ENCODE measurements around the gene PSD2.

The PSD2 gene

DNA sequence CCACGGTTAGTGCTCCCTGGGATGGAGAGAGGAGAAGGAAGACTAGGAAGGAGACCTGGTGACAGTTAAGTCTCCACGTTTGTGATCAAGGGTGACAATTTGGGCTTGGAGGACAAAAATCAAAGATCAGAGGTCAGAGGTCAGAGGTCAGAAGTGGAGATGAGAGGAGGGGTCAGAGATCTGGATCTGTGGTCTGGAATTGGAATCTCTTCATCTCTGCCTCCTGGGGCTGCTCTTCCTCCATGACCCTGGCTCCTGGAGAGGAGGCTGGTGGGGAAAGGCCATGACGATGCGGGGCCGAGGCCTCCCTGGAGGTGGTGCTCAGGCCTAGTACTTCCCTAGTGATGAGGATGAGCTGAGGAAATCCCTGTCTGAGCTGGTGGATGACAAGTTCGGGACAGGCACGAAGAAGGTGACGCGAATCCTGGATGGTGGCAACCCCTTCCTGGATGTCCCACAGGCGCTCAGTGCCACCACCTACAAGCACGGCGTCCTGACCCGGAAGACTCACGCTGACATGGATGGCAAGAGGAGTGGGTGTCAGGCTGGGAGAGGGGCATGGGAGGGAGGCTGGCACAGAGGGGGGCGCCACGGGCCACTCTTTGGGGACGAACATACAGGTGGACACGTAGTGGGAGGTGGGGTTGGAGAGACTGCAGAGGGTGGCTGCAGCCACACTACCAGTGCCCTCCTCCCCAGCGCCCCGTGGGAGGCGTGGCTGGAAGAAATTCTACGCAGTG, 41.0 kb downstream of the PSD2 start:
- no peak for DNase-seq (ENCODE audit: low read depth in 2 of 2)

DNA sequence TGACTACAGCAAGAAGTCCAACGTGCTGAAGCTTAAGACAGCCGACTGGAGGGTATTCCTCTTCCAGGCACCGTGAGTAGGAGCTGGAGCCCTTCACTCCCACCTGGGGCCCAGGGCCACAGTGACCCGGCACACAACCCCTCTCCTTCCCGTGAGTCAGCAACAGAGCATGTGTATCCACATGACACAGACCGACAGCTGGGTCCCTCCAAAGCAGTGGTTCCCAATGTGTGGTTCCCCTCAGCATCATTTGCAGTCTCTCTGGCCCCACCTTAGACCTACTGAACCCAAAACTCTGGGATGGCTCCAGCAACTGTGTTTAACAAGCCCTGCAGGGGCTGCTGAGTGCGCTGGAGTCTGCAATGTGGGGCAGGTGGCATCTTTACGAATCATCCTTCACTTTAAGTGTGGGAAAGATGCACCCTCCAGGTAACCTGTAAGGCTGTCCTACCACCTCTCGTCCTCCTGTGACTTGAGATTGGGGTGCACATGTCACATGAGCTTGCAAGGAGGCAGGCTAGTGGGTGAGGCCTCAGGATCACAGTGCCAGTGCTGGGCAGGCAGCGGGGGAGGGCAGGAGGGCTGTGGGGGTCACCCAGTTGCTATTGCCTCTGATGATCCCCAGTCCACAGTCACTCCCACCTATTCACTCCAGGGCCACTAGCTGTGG, 42.2 kb downstream of the PSD2 start:
- no peak for DNase-seq (ENCODE audit: low read depth in 2 of 2)

- no peak for DNase-seq (ENCODE audit: low read depth in 2 of 2)
Measured at GRCh38 chr5:139838381-139839197, 43.0 kb downstream of the PSD2 start.

DNA sequence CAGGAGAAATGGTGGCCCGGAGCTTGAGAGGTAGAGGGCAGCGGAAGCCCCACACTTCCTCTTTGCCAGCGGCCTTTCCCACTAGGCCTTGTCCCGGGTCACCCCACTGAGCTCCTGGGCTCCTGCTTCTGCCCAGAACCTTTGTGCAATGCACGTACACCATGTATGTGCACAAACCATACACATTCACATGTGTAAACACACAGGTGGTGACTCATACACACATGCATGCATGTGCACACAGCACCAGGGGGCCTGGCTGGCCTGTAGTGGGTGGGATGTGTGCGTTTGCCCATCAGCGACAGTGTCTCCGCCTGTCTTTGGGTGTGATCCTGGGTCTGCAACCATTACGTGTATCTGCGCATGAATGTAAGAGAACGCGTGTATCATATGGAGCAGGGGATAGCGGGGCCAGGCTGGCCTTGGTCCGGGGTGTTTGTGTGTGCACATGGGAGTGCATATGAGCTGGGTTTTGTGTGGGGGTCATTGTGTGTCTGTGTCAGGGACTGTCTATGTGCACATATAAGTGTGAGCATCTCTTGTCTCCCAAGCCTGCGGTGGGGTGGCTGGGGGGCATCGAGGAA, 43.7 kb downstream of the PSD2 start:
- DNase-seq (ENCODE audit: low read depth in 2 of 2) = no peak

DNA sequence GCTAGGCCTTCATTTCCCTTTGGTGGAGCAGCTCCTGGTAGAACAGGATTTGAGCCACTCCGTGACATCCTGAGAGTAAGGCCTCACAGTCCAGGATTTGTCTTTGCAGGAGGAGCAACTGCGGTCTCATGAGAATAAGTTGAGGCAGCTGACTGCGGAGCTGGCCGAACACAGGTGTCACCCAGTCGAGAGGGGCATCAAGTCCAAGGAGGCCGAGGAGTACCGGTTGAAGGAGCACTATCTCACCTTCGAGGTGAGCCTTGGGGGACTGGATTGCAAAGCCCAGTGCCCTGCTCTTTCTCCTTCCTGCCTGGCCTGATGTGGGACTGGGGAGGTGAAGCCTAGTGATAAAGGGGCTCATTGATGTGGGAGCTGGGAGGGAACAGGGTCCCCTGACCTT, 44.3 kb downstream of the PSD2 start:
- no peak for DNase-seq (ENCODE audit: low read depth in 2 of 2)

GRCh38 chr5:139841549-139841948, 45.9 kb downstream of the PSD2 start:
- DNase-seq (ENCODE audit: low read depth in 2 of 2) = no peak

GRCh38 chr5:139842321-139842720, 46.7 kb downstream of the PSD2 start:
- no peak for DNase-seq (ENCODE audit: low read depth in 2 of 2)

- DNase-seq (ENCODE audit: low read depth in 2 of 2) = no peak
Measured at GRCh38 chr5:139843991-139844390, 48.4 kb downstream of the PSD2 start.

- peak; percentile 68 for DNase-seq (ENCODE audit: low read depth in 2 of 2)
Measured at GRCh38 chr5:139844472-139845145, 49.0 kb downstream of the PSD2 start.

DNA sequence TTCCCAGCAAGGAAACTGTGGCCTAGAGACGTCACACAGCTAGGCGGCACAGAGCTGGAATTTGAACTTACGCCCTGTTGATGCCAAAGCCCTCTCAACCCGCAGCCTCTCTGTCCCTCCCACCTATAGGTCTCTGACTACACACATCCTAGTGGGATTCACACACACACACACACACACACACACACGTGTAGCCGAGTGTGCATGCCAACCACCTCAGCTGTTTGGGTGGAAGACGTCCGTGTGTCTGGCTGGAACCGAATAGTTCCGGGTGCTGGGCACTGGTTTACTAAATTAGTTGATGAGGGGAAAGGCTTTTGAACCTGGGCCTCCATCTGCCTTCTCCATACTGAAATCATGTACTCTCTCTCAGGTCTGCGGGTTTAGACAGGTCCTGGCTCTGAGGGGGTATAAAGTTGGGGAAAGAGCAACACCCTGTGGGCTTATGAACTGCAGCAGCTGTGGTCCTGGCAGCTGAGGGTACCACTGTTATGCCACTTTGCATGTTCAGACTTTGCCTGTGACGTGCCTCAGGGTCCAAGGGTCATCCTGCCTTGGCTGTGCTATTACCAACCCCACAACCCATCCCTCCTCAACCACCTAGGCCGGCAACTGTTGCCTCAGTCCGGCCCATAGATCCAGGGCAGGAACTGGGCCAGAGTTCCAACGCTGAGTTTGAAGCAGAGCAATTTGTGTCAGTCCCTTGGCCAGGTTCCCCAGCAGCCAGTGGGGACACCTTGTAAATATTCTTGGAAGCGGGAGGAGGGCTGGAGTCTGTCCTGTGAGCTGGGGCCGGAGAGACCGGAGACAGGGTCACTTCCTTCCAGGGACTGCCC, 50.5 kb downstream of the PSD2 start:
- no peak for DNase-seq (ENCODE audit: low read depth in 2 of 2)

GRCh38 chr5:139847091-139847490, 51.5 kb downstream of the PSD2 start:
- DNase-seq (ENCODE audit: low read depth in 2 of 2) = no peak

- DNase-seq (ENCODE audit: low read depth in 2 of 2) = peak; percentile 58 to 62
Measured at GRCh38 chr5:139847790-139848507, 52.3 kb downstream of the PSD2 start.

DNA sequence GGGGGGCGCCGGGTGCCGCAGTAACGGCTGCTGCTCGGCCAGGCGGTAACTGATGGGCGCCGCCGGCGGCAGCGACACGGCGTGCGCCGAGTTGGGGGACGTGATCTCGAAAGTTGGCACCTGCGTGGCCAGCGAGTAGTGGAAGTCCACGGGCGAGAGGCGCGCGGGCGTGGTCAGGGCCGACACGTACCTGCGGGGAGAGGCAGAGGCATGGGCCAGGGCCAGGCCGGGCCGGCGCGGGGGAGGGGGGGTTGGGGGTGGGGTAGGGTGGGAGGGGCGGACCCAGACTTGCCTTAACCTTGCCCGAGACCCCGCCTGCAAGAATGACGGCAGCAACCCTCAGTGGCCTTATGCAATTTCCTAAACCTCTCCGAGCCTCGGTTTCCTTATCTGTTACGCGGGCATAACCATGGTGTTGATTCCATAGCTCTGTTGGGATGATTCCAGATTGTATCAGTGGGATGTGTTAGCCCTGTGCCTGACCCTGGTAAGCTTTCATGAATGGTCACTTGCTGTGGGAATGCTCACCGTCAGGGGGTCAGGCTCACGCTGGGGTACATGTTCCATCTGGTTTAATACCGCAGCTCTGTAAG, 53.0 kb downstream of the PSD2 start:
- peak in 1 of 2 donors; percentile 7 for DNase-seq (ENCODE audit: low read depth in 2 of 2)

- DNase-seq (ENCODE audit: low read depth in 2 of 2) = no peak
Measured at GRCh38 chr5:139849501-139849900, 53.9 kb downstream of the PSD2 start.

- DNase-seq (ENCODE audit: low read depth in 2 of 2) = no peak
Measured at GRCh38 chr5:139849942-139850341, 54.3 kb downstream of the PSD2 start.

GRCh38 chr5:139850423-139851016, 54.9 kb downstream of the PSD2 start:
- no peak for DNase-seq (ENCODE audit: low read depth in 2 of 2)

DNA sequence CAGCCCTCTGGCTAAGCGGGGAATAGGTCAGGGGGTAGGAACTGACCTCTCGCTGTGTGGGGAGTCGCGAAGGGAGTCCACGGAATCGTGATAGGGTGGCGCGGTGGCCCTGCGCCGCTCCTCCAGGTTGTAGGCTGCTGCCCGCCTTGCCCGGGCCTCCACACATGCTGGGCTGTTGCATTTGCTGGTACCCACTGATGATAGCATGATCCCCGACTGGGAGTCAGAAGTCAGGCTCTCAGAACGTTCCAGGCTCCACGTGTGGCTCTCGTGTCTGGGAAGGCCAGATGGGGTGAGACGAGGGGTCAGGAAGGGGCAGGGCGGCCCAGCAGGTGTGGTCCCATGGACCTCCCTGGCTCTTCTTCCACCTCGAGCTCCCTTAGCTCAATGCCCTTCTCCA, 56.0 kb downstream of the PSD2 start:
- no peak for DNase-seq (ENCODE audit: low read depth in 2 of 2)

DNA sequence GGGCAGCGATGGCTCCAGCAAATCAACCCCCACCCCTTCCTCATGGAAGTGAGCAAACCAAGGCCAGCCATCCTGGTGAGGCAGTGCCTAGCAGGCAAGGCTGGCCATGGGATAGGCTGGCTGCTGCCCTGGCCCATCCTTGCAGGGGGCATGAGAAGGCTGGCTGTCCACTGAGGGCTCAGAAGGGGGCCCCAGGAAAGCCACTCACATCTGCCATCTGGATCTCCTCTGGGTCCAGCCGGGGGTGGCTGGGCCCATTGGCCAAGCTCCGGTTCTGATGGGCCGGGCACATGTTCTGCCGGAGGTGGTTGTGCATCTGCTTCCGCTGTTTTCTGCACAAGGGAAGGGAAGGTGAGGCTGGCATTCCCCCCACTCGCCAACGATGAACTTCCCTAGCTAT, 57.1 kb downstream of the PSD2 start:
- DNase-seq (ENCODE audit: low read depth in 2 of 2) = no peak

DNA sequence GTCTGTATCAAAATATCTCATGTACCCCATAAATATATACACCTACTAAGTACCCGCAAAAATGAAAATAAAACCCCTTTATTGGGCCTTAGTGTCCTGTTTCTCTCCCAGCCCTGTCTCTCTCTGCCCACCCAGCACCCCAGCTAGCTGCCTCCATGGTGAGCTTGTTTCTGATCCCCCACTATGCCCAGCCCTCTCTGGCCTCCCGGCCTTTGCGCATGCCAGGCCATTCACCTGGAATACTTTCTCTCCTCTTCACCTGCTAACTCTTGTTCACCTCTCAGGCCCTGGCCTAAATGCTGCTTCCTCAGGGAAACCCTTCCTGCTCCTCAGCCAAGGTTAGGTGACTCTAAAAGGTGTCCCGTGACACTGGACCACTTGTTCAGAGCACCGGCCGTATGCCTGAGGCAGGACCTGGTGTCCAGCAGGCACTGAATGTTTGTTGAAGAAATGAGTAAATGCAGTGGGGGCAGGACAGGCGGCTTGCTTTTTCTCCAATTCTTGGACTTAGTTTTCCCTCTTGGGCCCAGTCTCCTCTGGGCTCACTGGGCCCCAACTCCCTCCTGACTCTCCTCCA, 58.5 kb downstream of the PSD2 start:
- no peak for DNase-seq (ENCODE audit: low read depth in 2 of 2)

All from stimulated activated CD4-positive, alpha-beta T cell treated with anti-CD3 and anti-CD28 coated beads, Interleukin-4, amount 100 ng/mL, for 48 hours (primary cell).